SW 1271 (cell line): Measurements from ENCODE around the gene BCAS2.
"Not testable (repeated sequence)": the region's sequence is repeated elsewhere in the genome, so short reads cannot be mapped to it uniquely, and the experiment has no call there.

Source experiments
- DNase-seq, 2 experiments: peaks; one replicate each; lab custom pipeline; 2025; lab: John Stamatoyannopoulos, UW

Gene BCAS2

DNA sequence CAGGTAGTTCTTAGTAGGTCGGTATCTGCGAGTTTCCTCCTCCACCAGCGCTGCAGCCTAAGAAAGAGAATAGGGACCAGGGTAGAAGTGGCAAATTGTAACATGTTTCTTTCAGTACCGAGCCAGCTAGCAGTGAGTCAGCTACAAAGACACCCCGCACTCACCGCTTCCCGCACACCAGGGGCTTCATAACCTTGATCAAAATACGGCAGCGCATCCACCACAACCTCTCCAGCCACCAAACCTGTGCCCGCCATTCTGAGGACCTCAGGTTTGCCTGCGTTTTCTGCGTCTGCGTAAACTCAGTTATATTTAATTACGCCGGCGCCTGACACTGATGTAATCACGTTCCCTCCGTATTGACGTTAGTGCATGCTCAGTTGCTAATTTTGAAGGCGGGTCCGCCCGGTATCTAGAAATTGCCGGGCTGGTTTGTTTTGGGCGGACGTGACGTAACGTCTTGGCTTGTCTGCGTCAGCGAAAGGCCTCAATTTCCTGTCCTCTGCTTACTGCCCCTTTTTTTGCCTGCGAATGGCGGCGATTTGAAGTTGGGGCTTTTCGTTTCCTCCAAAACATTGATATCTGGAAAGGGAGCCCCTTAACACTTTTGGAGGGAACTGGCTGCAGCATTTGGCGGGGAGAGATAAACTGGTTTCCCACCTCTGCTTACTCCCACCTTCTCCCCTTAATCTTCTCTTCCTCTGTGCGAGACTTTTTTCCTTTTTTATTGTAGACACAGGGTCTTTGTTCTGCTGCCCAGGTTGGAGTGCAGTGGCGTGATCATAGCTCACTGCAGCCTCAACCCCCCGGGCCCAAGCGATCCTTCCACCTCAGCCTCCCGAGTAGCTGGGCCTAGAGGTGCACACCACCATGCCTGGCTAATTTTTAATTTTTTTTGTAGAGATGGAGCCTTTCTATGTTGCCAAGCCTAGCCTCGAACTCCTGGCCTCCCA lies at the start of gene BCAS2:
TSS of gene BCAS2 (minus strand) at position 281 of the 953 bp plus-strand sequence. CDS start at position 257, 24 bp downstream.
- peak; percentile 83 to 93 for DNase-seq

DNA sequence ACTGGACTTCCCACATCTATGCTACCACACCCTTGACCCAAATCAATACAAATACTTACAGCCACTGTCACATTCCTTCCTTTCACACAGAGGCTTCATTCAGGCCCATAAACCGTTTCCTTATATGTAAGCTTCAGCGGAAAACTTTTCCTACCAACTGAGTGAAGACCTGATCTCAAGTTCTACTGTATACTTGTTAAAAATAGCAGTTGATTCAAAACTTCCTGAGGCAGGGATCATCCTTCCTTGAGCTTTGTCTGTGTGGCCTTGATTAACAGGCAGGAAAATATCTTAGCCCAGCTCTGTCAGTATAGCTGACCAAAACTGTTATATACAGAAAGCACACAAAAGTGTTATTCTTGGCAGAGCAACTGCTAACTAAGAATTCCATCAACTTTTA lies 45.7 kb upstream of the BCAS2 start:
- DNase-seq, result no peak

- no peak for DNase-seq
Observed at GRCh38 chr1:114623364-114623763, 41.9 kb upstream of the BCAS2 start.

DNA sequence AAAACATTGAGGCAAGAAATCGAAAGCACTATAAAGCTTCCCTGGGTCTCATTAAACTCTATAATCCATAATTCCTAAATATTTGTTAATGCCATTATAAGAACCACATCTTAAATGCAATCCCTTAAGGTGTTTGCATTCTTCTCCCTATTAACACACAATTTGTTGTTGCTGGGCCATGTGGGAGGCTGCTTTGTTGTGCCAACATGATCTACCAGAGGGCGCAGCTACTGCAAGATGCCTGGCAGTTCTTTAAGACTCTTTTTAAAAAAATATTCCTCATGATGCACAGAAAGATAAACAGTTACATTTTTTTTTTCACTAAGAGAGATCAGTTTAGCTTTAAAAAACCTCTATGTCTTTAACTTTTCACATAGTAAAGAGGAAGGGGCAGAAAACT lies 39.0 kb upstream of the BCAS2 start:
- DNase-seq, result no peak

GRCh38 chr1:114618606-114619005 lies 37.2 kb upstream of the BCAS2 start:
- DNase-seq, result no peak

GRCh38 chr1:114610546-114611245 lies 29.3 kb upstream of the BCAS2 start:
- DNase-seq, result no peak

- no peak for DNase-seq
Observed at GRCh38 chr1:114609826-114610225, 28.4 kb upstream of the BCAS2 start.

GRCh38 chr1:114609026-114609425 lies 27.6 kb upstream of the BCAS2 start:
- DNase-seq, result no peak

- DNase-seq, result no peak
Observed at GRCh38 chr1:114607223-114607622, 25.8 kb upstream of the BCAS2 start.

DNA sequence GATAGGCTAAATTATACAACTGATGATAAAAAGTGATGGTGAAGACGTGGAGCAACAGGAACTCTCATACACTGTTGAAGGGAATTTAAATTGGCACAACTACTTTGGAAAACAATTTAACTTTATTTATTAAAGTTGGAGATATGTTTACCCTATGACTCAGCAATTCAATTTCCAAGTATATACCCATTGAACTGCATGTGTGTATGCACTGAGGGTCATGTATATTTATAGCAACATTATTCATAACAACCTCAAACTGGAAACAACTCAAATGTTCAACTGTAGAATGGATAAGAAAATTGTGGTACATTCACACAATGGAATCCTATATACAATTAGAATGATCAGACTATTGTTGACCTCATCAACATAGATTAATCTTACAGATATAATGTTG lies 16.5 kb upstream of the BCAS2 start:
- DNase-seq, result no peak

DNA sequence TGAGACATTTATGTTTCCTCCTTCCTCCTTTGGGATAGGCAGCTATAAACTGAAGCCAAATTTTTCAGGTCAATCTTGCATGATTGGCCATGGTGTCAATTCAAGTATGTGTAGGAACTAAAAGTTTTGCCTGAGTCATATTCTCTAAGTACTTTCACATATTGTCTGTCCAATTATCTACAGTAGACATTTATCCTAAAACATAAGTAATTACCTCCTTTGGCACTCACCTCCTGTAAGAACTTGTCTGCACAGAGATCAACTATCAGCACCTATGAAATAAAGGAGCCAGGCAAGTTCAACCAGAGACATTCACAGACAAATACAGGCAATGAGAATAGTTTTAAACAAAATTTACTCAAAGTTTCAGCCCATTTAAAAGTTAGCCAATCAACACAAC lies 14.2 kb upstream of the BCAS2 start:
- no peak for DNase-seq

DNA sequence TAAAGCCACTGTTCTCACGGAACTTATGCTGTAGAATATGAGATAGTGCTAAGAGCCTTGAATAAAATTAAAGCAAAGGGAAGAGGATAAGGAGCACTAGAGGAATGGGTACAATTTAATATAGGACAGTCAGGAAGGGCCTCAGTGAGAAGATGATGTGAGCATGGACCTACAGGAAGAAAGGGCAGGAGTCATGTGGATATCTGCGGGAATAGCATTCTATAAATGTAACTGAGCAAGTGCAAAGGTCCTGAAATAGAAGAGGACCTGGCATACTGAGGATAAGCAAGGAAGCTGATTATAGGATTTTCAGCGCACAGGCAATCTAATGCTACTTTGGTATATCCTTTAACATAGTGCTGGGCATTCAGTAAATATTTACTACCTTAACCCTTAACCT lies 12.6 kb upstream of the BCAS2 start:
- no peak for DNase-seq

- no peak for DNase-seq
Observed at GRCh38 chr1:114589122-114589521, 7.7 kb upstream of the BCAS2 start.

GRCh38 chr1:114588196-114588689 lies 6.8 kb upstream of the BCAS2 start:
- DNase-seq, result no peak

GRCh38 chr1:114587203-114587991 lies 6.0 kb upstream of the BCAS2 start:
- DNase-seq, result no peak

DNA sequence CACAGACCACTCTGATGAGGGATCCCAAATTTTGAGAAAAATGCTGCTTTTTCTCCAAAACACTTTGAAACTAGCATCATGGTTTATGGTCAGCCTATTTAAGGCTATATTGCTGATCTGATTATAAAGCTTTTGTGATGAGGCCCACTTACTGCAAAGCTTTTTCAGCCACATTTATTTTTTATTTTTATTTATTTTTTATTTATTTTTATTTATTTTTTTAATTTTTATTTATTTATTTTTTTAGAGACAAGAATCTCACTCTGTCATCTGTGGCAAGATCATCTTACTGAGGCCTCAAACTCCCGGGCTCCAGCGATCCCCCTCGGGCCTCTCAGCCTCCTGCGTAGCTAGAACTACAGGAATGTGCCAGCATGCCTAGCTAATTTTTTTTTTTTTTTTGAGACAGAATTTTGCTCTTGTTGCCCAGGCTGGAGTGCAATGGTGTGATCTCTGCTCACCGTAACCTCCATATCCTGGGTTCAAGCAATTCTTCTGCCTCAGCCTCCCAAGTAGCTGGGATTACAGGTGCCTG lies 5.2 kb upstream of the BCAS2 start:
- DNase-seq, result no peak

DNA sequence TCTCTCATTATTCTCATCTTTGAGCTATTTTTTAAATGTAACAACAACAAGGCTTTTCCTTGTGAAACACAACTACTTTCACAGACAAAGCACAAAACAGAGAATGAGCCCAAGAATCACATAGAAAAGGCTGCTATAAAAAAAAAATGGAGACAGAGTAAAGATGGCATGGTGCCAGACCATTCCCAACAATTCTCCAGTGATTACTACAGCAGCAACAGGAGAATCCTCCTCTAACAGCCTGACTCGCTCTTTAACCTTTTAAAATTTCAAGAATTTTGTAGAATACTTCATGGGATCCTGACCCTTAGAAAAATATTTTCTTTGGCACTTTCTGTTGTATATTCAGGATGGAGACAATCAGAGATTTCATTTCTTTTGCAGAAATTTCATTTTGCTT lies 3.8 kb upstream of the BCAS2 start:
- DNase-seq, result no peak

- no peak for DNase-seq
Observed at GRCh38 chr1:114574365-114574764, 7.0 kb downstream of the BCAS2 start.

GRCh38 chr1:114564141-114564540 lies 17.3 kb downstream of the BCAS2 start:
- DNase-seq, result no peak

DNA sequence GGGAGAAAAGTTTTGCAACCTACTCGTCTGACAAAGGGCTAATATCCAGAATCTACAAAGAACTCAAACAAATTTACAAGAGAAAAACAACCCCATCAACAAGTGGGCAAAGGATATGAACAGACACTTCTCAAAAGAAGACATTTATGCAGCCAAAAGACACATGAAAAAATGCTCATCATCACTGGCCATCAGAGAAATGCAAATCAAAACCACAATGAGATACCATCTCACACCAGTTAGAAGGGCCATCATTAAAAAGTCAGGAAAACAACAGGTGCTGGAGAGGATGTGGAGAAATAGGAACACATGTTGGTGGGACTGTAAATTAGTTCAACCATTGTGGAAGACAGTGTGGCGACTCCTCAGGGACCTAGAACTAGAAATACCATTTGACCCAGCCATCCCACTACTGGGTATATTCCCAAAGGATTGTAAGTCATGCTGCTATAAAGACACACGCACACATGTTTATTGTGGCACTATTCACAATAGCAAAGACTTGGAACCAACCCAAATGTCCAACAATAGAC lies 18.4 kb downstream of the BCAS2 start:
- not testable (repeated sequence) for DNase-seq

DNA sequence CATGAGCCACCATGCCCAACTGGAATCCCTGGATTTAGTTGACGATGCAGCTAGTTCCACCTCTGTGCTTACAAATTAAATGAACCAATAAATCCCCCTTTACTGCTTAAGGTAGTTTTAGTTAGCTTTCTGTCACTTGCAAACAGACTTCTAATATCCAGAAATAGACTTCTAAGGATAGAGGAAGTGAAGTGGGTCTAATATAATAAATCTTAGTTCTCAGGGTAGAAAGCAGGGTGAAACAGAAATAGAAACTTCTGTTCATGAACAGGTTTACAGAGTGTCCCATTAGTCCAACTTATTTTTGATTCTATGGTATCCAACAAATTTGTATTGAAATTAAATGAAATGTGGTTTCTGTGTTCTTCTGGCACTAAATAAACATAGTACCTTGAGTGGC lies 20.1 kb downstream of the BCAS2 start:
- no peak for DNase-seq

DNA sequence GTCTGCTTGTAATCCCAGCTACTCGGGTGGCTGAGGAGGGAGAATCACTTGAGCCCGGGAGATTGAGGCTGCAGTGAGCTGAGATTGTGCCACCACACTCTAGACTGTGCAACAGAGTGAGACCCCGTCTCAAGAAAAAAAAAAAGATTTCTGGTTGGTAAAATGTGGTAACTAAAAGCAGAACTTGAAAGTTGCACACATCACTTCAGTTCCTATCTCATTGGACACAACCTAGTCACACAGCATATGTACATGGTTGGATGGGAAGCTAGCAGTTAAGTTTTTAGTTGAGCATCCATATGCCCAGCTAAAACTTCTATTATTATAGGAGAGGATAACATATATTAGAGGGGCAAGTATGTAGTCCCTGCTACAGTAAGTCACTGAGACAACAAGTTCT lies 22.1 kb downstream of the BCAS2 start:
- no peak for DNase-seq
